Stimulated activated CD8-positive, alpha-beta memory T cell treated with anti-CD3 and anti-CD28 coated beads, Interleukin-15, amount 100 ng/mL, for 4 hours (primary cell): ENCODE results near the gene HYAL4.
"Not testable (repeated sequence)": the region's sequence is repeated elsewhere in the genome, so short reads cannot be mapped to it uniquely, and the experiment has no call there.

Experiments used
- DNase-seq, 2 donors: peaks; one replicate each; pipeline ENCODE4 v3.0.0-alpha.2; 2020; ENCODE audit warnings: low read depth in 2 of 2

The HYAL4 gene

GRCh38 chr7:123846217-123846891 lies 1.4 kb downstream of the HYAL4 start:
- no peak for DNase-seq

GRCh38 chr7:123847868-123848267 lies 2.9 kb downstream of the HYAL4 start:
- DNase-seq, result no peak

- no peak for DNase-seq
Observed at GRCh38 chr7:123849855-123850254, 4.9 kb downstream of the HYAL4 start.

- not testable (repeated sequence) for DNase-seq
Observed at GRCh38 chr7:123851404-123851803, 6.4 kb downstream of the HYAL4 start.

- DNase-seq, result not testable (repeated sequence)
Observed at GRCh38 chr7:123854291-123854690, 9.3 kb downstream of the HYAL4 start.

- DNase-seq, result not testable (repeated sequence)
Observed at GRCh38 chr7:123856428-123856827, 11.5 kb downstream of the HYAL4 start.

- no peak for DNase-seq
Observed at GRCh38 chr7:123860848-123861247, 15.9 kb downstream of the HYAL4 start.

- DNase-seq, result no peak
Observed at GRCh38 chr7:123862775-123863174, 17.8 kb downstream of the HYAL4 start.

GRCh38 chr7:123863461-123863860 lies 18.5 kb downstream of the HYAL4 start:
- DNase-seq, result no peak

GRCh38 chr7:123864012-123864411 lies 19.0 kb downstream of the HYAL4 start:
- no peak for DNase-seq

GRCh38 chr7:123864436-123864835 lies 19.5 kb downstream of the HYAL4 start:
- DNase-seq, result no peak

- DNase-seq, result no peak
Observed at GRCh38 chr7:123864966-123865365, 20.0 kb downstream of the HYAL4 start.

- no peak for DNase-seq
Observed at GRCh38 chr7:123865517-123866117, 20.6 kb downstream of the HYAL4 start.

- no peak for DNase-seq
Observed at GRCh38 chr7:123867225-123867624, 22.3 kb downstream of the HYAL4 start.

- peak in 1 of 2 donors; percentile 1 for DNase-seq
Observed at GRCh38 chr7:123871998-123872867, 27.3 kb downstream of the HYAL4 start.

- DNase-seq, result no peak
Observed at GRCh38 chr7:123872908-123873307, 27.9 kb downstream of the HYAL4 start.

GRCh38 chr7:123876557-123877256 lies 31.7 kb downstream of the HYAL4 start:
- DNase-seq, result no peak

GRCh38 chr7:123879628-123880027 lies 34.7 kb downstream of the HYAL4 start:
- no peak for DNase-seq

- no peak for DNase-seq
Observed at GRCh38 chr7:123881300-123881699, 36.3 kb downstream of the HYAL4 start.

GRCh38 chr7:123883154-123883553 lies 38.2 kb downstream of the HYAL4 start:
- no peak for DNase-seq

- DNase-seq, result no peak
Observed at GRCh38 chr7:123888192-123888591, 43.2 kb downstream of the HYAL4 start.

- not testable (repeated sequence) for DNase-seq
Observed at GRCh38 chr7:123894753-123895152, 49.8 kb downstream of the HYAL4 start.
